ENCODE measurements around the gene RPL38. TPM values are rescaled to one million over a fixed set of nuclear protein-coding genes. Genes with fewer than 3 reads are reported as not detected.

The RPL38 gene
- total and polyA plus RNA-seq, 2 experiments from 2014 or later = 286 to 5,312 TPM

GRCh38 chr17:74220946-74221818 lies 17.7 kb downstream of the RPL38 start (continued):
- TF ChIP-seq ZNF462 (CRISPR knock-in tag; IDR thresholded peaks at IDR 0.05) = no peak

- Histone ChIP-seq H3K36me3 (ENCODE audit: insufficient read depth) (no peaks in the 10 kb centered on the region), H3K27me3 (ENCODE audit: insufficient read depth) (no peaks in the 10 kb centered on the region), H3K79me2 (replicated peaks; ENCODE audit: insufficient read depth) (no peaks in the 10 kb centered on the region), H3K4me1 (ENCODE audit: insufficient read depth) (no peaks in the 10 kb centered on the region), H3K4me3 (no peak overlapping the region), H4K20me1 (replicated peaks; ENCODE audit: insufficient read depth) (no peaks in the 10 kb centered on the region), H3K4me2 (no peak overlapping the region), H3F3A (replicated peaks; ENCODE audit: low read depth) (no peaks in the 10 kb centered on the region), H2AFZ (no peak overlapping the region), H3K27ac (ENCODE audit: low read depth) (no peak overlapping the region), H3K9me2 (ENCODE audit: insufficient read depth) (no peaks in the 10 kb centered on the region)
- Mint-ChIP-seq H3K36me3 (ENCODE audit: low read depth) (no peaks in the 10 kb centered on the region; the same call in 2 of the 3 replicates), H3K4me3 (no peak overlapping the region), H3K27ac (no peak overlapping the region), H3K4me1 (peaks cover 10% of the 10 kb centered on the region; the same call in 1 of the 3 replicates), H3K27me3 (ENCODE audit: insufficient read depth, low read depth, poor library complexity) (peaks cover 15% of the 10 kb centered on the region), H3K9me3 (no peaks in the 10 kb centered on the region; the same call in 2 of the 3 replicates)
- DNase-seq (ENCODE audit: low spot score) (no peak), ATAC-seq (no peak)
- TF ChIP-seq CREB1 (CRISPR knock-in tag; IDR thresholded peaks at IDR 0.05; ENCODE audit: low read depth) = no peak
- TF ChIP-seq STAT1 (IDR thresholded peaks at IDR 0.05; ENCODE audit: unreplicated experiment) = no peak
- no peak for TF ChIP-seq POLR2AphosphoS5 (IDR thresholded peaks at IDR 0.05; ENCODE audit: low read depth)
- TF ChIP-seq ZNF462 (CRISPR knock-in tag; IDR thresholded peaks at IDR 0.05) = no peak
- TF ChIP-seq JUNB (IDR thresholded peaks at IDR 0.05; ENCODE audit: unreplicated experiment) = no peak
- TF ChIP-seq EZH2 (IDR thresholded peaks at IDR 0.05; ENCODE audit: low read depth, unreplicated experiment) = no peak
- TF ChIP-seq NANOG (IDR thresholded peaks at IDR 0.05; ENCODE audit: borderline replicate concordance) = no peak
These were observed 18.9 kb downstream of the RPL38 start for GRCh38 chr17:74222399-74222798.

Measured in GM23338 (cell line).